Keratinocyte (primary cell): ENCODE data around the gene GDA.
"Not testable (repeated sequence)": the region's sequence is repeated elsewhere in the genome, so short reads cannot be mapped to it uniquely, and the experiment has no call there.

Source experiments
- EZH2 ChIP-seq: IDR thresholded peaks from one replicate; pipeline ENCODE4 v1.6.1; 2012; ENCODE audit warnings: inconsistent platforms, mild to moderate bottlenecking, low read length, moderate library complexity
- TF ChIP-seq, protein P1 (sequence below), 3 experiments: IDR thresholded peaks in 1 of 3; conservative IDR thresholded peaks in 1 of 3; optimal IDR thresholded peaks in 1 of 3; 2 replicates in 2 of 3; 3 replicates in 1 of 3; pipeline versions ENCODE3 to v1.5.1; 2011; ENCODE audit warnings: low read length in 3 of 3, mild to moderate bottlenecking in 3 of 3, moderate library complexity in 2 of 3, control low read depth in 1 of 3, inconsistent platforms in 1 of 3; ENCODE audit not compliant: insufficient read depth in 2 of 3; ENCODE audit errors: extremely low read depth in 1 of 3

DNA sequence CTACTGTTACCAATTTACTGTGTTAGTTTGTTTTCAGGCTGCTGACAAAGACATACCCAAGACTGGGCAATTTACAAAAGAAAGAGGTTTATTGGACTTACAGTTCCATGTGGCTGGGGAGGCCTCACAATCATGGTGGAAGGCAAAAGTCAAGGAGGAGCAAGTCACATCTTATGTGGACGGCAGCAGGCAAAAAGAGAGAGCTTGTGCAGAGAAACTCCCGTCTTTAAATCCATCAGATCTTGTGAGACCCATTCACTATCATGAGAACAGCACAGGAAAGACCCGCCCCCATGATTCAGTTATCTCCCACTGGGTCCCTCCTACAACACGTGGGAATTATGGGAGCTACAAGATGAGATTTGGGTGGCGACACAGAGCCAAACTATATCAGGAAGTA, 142.3 kb downstream of the GDA start:
- TF ChIP-seq, protein P1, sequence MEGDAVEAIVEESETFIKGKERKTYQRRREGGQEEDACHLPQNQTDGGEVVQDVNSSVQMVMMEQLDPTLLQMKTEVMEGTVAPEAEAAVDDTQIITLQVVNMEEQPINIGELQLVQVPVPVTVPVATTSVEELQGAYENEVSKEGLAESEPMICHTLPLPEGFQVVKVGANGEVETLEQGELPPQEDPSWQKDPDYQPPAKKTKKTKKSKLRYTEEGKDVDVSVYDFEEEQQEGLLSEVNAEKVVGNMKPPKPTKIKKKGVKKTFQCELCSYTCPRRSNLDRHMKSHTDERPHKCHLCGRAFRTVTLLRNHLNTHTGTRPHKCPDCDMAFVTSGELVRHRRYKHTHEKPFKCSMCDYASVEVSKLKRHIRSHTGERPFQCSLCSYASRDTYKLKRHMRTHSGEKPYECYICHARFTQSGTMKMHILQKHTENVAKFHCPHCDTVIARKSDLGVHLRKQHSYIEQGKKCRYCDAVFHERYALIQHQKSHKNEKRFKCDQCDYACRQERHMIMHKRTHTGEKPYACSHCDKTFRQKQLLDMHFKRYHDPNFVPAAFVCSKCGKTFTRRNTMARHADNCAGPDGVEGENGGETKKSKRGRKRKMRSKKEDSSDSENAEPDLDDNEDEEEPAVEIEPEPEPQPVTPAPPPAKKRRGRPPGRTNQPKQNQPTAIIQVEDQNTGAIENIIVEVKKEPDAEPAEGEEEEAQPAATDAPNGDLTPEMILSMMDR (optimal IDR thresholded peaks at IDR 0.05 in 1 of 3, IDR thresholded peaks at IDR 0.05 in 1 of 3, conservative IDR thresholded peaks at IDR 0.05 in 1 of 3; ENCODE audit: extremely low read depth in 1 of 3, insufficient read depth in 2 of 3, low read length in 3 of 3): not testable (repeated sequence)
- TF ChIP-seq EZH2: not testable (repeated sequence)
